Measurements from ENCODE around the gene TYROBP.
"Not testable (repeated sequence)": the region's sequence is repeated elsewhere in the genome, so short reads cannot be mapped to it uniquely, and the experiment has no call there.

Gene TYROBP

DNA sequence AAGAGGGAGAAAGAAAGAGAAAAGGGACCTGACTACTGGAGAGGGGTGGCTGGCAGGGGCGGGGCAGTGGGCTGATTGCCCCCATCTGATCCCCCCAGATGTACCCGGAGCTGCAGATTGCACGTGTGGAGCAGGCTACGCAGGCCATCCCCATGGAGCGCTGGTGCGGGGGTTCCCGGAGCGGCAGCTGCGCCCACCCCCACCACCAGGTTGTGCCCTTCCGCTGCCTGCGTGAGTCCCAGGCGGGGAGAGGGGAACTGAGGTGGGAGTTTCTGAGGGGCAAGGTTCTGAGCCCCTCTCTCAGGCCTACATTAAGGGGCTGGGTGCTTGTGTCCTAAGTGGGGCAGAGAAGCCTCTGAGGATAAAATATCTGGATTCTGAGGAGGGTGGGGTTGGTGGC is 37.3 kb downstream of the TYROBP start:
- H3K4me3 ChIP-seq (ENCODE audit: low read depth, low read length) = no peak overlapping the region
- TF ChIP-seq, protein P1, sequence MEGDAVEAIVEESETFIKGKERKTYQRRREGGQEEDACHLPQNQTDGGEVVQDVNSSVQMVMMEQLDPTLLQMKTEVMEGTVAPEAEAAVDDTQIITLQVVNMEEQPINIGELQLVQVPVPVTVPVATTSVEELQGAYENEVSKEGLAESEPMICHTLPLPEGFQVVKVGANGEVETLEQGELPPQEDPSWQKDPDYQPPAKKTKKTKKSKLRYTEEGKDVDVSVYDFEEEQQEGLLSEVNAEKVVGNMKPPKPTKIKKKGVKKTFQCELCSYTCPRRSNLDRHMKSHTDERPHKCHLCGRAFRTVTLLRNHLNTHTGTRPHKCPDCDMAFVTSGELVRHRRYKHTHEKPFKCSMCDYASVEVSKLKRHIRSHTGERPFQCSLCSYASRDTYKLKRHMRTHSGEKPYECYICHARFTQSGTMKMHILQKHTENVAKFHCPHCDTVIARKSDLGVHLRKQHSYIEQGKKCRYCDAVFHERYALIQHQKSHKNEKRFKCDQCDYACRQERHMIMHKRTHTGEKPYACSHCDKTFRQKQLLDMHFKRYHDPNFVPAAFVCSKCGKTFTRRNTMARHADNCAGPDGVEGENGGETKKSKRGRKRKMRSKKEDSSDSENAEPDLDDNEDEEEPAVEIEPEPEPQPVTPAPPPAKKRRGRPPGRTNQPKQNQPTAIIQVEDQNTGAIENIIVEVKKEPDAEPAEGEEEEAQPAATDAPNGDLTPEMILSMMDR (IDR thresholded peaks at IDR 0.05; ENCODE audit: control insufficient read depth, extremely low read depth, insufficient read depth) = no peak
- no peak for DNase-seq (ENCODE audit: low read depth)

DNA sequence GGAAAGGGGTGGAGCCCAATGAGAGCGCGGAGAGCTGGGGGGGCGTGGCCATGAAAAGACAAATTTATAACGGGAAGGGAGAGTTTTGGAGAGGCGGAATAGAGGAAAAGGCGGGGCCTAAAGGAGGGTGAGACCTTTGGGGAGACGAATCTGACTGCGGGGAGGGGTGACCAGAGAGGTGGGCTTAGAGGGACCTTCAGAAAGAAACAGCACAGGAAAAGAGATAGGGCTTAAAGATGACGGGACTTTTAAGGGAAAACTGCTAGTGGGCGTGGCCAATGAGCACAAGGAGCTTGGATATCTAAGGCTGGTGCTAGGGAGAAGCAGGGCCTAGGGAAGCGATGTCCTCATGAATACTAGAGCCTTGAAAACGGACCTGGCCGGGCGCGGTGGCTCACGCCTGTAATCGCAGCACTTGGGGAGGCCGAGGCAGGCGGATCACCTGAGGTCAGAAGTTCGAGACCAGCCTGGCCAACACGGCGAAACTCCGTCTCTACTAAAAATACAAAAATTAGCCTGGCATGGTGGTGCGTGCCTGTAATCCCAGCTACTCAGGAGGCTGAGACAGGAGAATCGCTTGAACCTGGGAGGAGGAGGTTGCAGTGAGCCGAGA is 37.9 kb downstream of the TYROBP start:
- H3K4me3 ChIP-seq (ENCODE audit: low read depth, low read length) = peak overlapping the region; percentile 10; the same call in 1 of the 2 replicates

DNA sequence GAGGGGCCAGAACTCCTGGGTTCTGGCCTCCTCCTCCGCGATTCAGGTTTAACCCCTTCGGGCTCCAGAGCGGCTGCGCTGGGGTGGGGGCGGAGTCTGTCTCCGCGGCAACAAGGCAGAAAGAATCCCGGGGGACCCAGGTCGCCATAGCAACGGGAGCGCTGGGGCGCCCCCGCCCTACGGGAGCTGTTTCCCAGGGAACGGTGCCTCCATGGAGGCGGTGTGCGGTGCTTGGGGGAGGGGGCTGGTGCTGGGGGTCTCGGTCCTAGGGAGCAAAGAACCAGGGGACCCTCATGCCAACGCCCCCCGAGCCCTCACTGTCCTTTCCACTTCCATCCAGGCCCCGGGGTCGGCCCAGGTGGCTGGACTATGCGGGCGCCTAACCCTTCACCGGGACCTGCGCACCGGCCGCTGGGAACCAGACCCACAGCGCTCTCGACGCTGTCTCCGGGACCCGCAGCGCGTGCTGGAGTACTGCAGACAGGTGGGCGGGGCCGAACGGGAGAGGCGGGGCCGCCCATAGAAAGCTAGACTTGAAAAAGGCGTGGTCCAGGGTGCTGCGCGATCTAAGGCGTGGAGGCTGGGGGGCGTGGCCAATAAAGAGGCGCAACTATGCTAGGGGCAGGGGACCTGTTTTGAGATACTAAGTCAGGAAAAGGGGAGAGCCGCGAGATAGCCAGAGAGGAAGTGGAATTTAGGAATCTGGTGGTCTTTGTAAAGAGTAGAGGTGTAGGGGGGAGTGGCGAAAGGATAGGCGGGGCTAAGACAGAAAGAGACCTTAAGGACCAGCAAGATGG is 38.6 kb downstream of the TYROBP start:
- TF ChIP-seq, protein P1 (IDR thresholded peaks at IDR 0.05; ENCODE audit: control insufficient read depth, extremely low read depth, insufficient read depth) = no peak
- peak; percentile 68 for DNase-seq (ENCODE audit: low read depth)
- peak overlapping the region; percentile 53 for H3K4me3 ChIP-seq (ENCODE audit: low read depth, low read length)

More for the DNA sequence above, 37.9 kb downstream of the TYROBP start:
- DNase-seq (ENCODE audit: low read depth) = not testable (repeated sequence)

DNA sequence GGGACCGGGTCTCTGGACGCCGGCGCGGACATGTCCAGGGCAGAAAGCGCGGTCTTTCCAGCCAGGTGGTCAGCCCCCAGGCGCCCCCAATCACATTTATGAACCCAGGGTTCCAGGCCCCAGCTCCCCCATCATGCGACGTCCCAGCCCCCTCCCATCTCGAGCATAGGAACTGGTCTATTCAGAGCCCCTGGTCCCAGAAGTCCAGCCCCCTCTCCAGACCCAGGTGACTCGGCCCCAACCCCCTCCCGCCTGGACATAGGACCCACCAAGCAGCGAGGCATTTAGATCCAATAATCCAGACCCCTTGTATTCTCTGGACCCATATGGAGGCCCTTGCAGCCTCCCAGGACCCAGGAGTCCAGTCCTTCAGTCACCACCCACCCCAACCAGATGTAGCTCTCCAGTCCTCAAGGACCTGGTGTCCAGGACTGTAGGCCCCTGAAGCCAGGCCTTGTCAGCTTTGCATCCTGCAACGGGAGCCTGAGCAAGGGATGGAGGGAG is 39.2 kb downstream of the TYROBP start:
- peak overlapping the region; percentile 53 for H3K4me3 ChIP-seq (ENCODE audit: low read depth, low read length)
- DNase-seq (ENCODE audit: low read depth) = no peak

DNA sequence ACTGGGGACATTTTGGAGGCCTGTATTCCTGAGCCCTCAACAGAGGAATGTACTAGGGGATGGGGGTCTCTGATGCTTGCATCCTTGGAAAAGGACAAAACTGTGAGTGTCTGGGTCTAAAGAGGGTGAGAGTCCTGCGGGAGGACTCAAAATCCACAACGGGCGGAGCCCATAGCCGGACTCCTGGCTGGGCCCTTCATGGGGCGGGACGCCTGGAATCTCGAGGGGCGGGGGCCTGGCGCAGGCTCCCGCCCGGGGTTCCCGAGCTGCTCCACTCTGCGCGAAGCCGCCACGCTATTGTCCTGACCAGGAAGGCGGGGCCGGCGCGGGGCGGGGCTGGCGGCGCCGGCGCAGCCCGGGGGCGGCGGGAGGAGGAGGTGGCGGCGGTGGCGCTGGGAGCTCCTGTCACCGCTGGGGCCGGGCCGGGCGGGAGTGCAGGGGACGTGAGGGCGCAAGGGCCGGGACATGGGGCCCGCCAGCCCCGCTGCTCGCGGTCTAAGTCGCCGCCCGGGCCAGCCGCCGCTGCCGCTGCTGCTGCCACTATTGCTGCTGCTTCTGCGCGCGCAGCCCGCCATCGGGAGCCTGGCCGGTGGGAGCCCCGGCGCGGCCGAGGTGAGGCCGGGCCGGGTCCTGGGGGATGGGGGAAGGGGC is 39.8 kb downstream of the TYROBP start, which contains the start of gene APLP1:
TSS of gene APLP1 (plus strand) at position 403 of the 651 bp plus-strand sequence. CDS start at position 466, 63 bp downstream.
- no peak for DNase-seq (ENCODE audit: low read depth)
- H3K4me3 ChIP-seq (ENCODE audit: low read depth, low read length) = peak within 1 kb of the TSS; percentile 53
- TF ChIP-seq, protein P1 (IDR thresholded peaks at IDR 0.05; ENCODE audit: control insufficient read depth, extremely low read depth, insufficient read depth) = no peak

More for the DNA sequence above, 39.2 kb downstream of the TYROBP start:
- TF ChIP-seq, protein P1 (IDR thresholded peaks at IDR 0.05; ENCODE audit: control insufficient read depth, extremely low read depth, insufficient read depth) = no peak

DNA sequence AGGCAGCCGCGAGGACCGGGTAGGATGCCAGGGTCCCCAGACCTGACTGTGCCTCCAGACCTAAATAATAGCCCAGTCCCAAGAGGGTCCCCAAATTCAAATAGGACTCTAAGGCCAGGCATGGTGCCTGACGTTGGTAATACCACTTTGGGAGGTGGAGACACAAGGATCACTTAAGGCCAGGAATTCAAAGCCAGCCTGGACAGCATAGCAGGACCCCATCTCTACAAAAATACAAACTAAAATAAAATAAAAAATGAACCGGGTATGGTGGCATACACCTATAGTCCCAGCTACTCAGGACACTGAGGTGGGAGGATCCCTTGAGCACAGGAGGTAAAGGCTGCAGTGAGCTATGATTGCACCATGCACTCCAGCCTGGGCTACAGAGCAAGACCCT is 45.1 kb downstream of the TYROBP start:
- DNase-seq (ENCODE audit: low read depth) = no peak
- no peak overlapping the region for H3K4me3 ChIP-seq (ENCODE audit: low read depth, low read length)
- TF ChIP-seq, protein P1 (IDR thresholded peaks at IDR 0.05; ENCODE audit: control insufficient read depth, extremely low read depth, insufficient read depth) = no peak

DNA sequence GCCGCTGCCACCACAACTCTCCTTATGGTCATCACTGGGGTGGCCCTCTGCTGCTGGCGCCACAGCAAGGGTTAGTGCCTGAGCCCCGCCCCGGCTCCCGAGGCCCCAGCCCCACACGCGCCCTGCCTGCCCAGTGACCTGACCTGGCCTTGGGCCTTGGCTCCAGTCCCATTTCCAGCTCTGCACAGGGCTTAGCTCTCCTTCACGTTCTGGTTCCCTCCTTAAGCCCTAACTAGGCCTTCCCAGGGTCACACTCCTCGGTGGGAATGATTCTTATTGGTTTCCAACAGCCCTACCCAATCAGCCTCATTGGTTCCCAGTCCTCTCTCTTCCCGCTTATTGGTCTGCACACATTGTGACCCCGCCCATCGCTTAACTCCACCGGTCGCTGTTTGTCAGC is 45.6 kb downstream of the TYROBP start:
- DNase-seq (ENCODE audit: low read depth) = no peak
- TF ChIP-seq, protein P1 (IDR thresholded peaks at IDR 0.05; ENCODE audit: control insufficient read depth, extremely low read depth, insufficient read depth) = no peak

More for the DNA sequence above, 45.6 kb downstream of the TYROBP start:
- H3K4me3 ChIP-seq (ENCODE audit: low read depth, low read length) = no peak overlapping the region

Measured in LNCaP clone FGC (cell line).